ENCODE data around the gene MAD2L1BP. TPM values are rescaled to one million over a fixed set of nuclear protein-coding genes. Genes with fewer than 3 reads are reported as not detected.

MAD2L1BP gene
- total and polyA plus RNA-seq, 2 of the 13 experiments (the other 11 are each of a cell fraction or from before 2014, with no cell fraction given): 54.2 to 55.5 TPM

- TF ChIP-seq PRDM15 (CRISPR knock-in tag; IDR thresholded peaks at IDR 0.05) (peak; percentile 84), KDM4B (CRISPR knock-in tag; IDR thresholded peaks at IDR 0.05) (peak; percentile 19; the same call in 1 of the 2 replicates), ZBTB7A (CRISPR knock-in tag; IDR thresholded peaks at IDR 0.05) (peak; percentile 85; the same call in 1 of the 2 replicates), SETDB1 (CRISPR knock-in tag; IDR thresholded peaks at IDR 0.05; ENCODE audit: borderline replicate concordance) (no peak), KLF13 (CRISPR knock-in tag; IDR thresholded peaks at IDR 0.05) (no peak; the same call in 1 of the 2 replicates), JDP2 (CRISPR knock-in tag; IDR thresholded peaks at IDR 0.05; ENCODE audit: borderline replicate concordance) (no peak), EED (CRISPR knock-in tag; IDR thresholded peaks at IDR 0.05) (peak; percentile 74), DR1 (CRISPR knock-in tag; IDR thresholded peaks at IDR 0.05) (peak; percentile 88; the same call in 1 of the 2 replicates), ZNF292 (CRISPR knock-in tag; IDR thresholded peaks at IDR 0.05; ENCODE audit: borderline replicate concordance, low read depth) (0 out of 2 replicates have a peak, but pooled peaks have one; percentile 28), SSRP1 (CRISPR knock-in tag; IDR thresholded peaks at IDR 0.05) (no peak), ZBTB38 (CRISPR knock-in tag; IDR thresholded peaks at IDR 0.05) (peak; percentile 85; the same call in 1 of the 2 replicates), RBM39 (IDR thresholded peaks at IDR 0.05; ENCODE audit: low read depth, low read length, poor library complexity, severe bottlenecking) (peak; percentile 84), ZBTB21 (CRISPR knock-in tag; IDR thresholded peaks at IDR 0.05) (no peak), U2AF2 (IDR thresholded peaks at IDR 0.05; ENCODE audit: low read depth, low read length) (peak; percentile 31; the same call in 1 of the 2 replicates), KDM2A (CRISPR knock-in tag; IDR thresholded peaks at IDR 0.05; ENCODE audit: borderline replicate concordance, low read depth) (peak; percentile 95; the same call in 1 of the 2 replicates), ZNF432 (CRISPR knock-in tag; IDR thresholded peaks at IDR 0.05; ENCODE audit: borderline replicate concordance) (no peak), DNMT3B (CRISPR knock-in tag; conservative IDR thresholded peaks at IDR 0.05) (no peak), ZNF17 (CRISPR knock-in tag; IDR thresholded peaks at IDR 0.05) (peak; percentile 59; the same call in 1 of the 2 replicates)
Measured at GRCh38 chr6:43635387-43636307, at the start of gene MAD2L1BP (continued).
